Esophagus squamous epithelium (tissue), 4 donors: ENCODE measurements around the gene PXYLP1.

Source experiments
- POLR2A ChIP-seq, 4 donors: fragments of 450-650 bp; IDR thresholded peaks; one replicate each; pipeline ENCODE4 v1.6.1; 2017; ENCODE audit warnings: antibody characterized with exemption in 4 of 4, mild to moderate bottlenecking in 4 of 4, moderate library complexity in 3 of 4
- TF ChIP-seq, protein P1 (sequence below), 6 experiments: fragments of 450-650 bp in 4 of 6; fragments of 200-600 bp in 2 of 6; sonication (generic) in 2 of 6; IDR thresholded peaks; one replicate each; pipeline ENCODE4 v1.5.1; 2016 to 2019; ENCODE audit warnings: antibody characterized with exemption in 6 of 6, mild to moderate bottlenecking in 4 of 6, moderate library complexity in 4 of 6

DNA sequence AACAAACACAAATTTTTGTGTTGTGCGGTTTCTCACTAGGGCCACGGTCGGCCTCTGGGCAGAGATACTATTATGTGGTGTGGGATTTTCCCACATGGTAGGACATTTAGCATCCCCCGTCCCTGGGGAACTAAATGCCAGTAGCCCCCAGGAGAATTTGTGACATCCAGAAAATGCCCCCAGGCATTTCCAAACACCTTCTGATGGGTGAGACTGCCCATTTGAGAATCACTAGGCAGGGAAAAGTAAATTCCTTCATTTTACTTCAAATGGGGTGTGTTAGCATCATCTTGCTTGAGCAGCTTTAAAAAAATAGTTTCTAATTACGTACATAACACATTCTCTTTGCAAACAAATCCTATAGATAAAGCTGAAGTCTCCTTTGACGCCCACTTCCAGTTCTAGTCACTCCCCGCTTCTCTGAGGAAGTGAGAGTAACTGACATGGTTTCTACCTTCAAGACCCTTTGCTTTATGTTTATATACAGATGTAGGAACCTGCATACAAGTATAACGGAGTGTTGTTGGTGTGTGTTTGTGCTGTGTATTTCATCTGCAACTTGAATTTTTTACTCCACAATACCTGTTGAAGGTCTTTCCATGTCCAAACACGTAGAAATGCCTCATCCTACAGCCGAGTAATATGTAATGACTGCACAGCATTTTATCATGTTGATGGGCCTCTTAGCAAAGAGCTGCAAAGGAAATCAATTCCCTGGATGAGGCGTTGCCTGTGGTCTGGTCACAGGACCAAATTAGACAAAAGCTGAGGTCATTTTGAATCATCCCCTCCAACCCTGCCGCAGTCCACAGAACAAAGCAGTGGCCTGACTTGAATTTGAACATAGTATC, 105.3 kb downstream of the PXYLP1 start:
- TF ChIP-seq, protein P1, sequence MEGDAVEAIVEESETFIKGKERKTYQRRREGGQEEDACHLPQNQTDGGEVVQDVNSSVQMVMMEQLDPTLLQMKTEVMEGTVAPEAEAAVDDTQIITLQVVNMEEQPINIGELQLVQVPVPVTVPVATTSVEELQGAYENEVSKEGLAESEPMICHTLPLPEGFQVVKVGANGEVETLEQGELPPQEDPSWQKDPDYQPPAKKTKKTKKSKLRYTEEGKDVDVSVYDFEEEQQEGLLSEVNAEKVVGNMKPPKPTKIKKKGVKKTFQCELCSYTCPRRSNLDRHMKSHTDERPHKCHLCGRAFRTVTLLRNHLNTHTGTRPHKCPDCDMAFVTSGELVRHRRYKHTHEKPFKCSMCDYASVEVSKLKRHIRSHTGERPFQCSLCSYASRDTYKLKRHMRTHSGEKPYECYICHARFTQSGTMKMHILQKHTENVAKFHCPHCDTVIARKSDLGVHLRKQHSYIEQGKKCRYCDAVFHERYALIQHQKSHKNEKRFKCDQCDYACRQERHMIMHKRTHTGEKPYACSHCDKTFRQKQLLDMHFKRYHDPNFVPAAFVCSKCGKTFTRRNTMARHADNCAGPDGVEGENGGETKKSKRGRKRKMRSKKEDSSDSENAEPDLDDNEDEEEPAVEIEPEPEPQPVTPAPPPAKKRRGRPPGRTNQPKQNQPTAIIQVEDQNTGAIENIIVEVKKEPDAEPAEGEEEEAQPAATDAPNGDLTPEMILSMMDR (IDR thresholded peaks at IDR 0.05): no peak
- no peak for TF ChIP-seq POLR2A (IDR thresholded peaks at IDR 0.05)
